ENCODE measurements around the gene KIF3A.

KIF3A gene

GRCh38 chr5:132770476-132771159 is 33.3 kb upstream of the KIF3A start:
- Mint-ChIP-seq H3K4me1 (peaks cover 41% of the 10 kb centered on the region), H3K27ac (peak overlapping the region; percentile 59 to 83 (median 63)), H3K4me3 (no peak overlapping the region), H3K36me3 (ENCODE audit: low read depth) (no peaks in the 10 kb centered on the region), H3K27me3 (ENCODE audit: low read depth) (no peaks in the 10 kb centered on the region), H3K9me3 (no peaks in the 10 kb centered on the region)
- TF ChIP-seq CTCF (IDR thresholded peaks at IDR 0.05; ENCODE audit: unreplicated experiment in 3 of 3): no peak

- Mint-ChIP-seq H3K27me3 (ENCODE audit: low read depth) (no peaks in the 10 kb centered on the region), H3K36me3 (ENCODE audit: low read depth) (peaks cover 7% of the 10 kb centered on the region), H3K27ac (no peak overlapping the region), H3K9me3 (no peaks in the 10 kb centered on the region), H3K4me3 (no peak overlapping the region), H3K4me1 (peaks cover 29% of the 10 kb centered on the region)
- no peak for TF ChIP-seq CTCF (IDR thresholded peaks at IDR 0.05; ENCODE audit: unreplicated experiment in 3 of 3)
Observed at GRCh38 chr5:132768485-132768868, 31.1 kb upstream of the KIF3A start.

GRCh38 chr5:132767150-132767549 is 29.8 kb upstream of the KIF3A start:
- Mint-ChIP-seq H3K4me3 (no peak overlapping the region), H3K4me1 (peaks cover 23% of the 10 kb centered on the region), H3K27me3 (ENCODE audit: low read depth) (no peaks in the 10 kb centered on the region), H3K27ac (peak overlapping the region in 1 of 3 experiments; percentile 85), H3K9me3 (no peaks in the 10 kb centered on the region), H3K36me3 (ENCODE audit: low read depth) (peaks cover 17% of the 10 kb centered on the region)
- no peak for TF ChIP-seq CTCF (IDR thresholded peaks at IDR 0.05; ENCODE audit: unreplicated experiment in 3 of 3)

GRCh38 chr5:132766806-132767055 is 29.4 kb upstream of the KIF3A start:
- Mint-ChIP-seq H3K4me3 (no peak overlapping the region), H3K9me3 (no peaks in the 10 kb centered on the region), H3K36me3 (ENCODE audit: low read depth) (peaks cover 17% of the 10 kb centered on the region), H3K27ac (no peak overlapping the region), H3K27me3 (ENCODE audit: low read depth) (no peaks in the 10 kb centered on the region), H3K4me1 (peaks cover 21% of the 10 kb centered on the region)
- TF ChIP-seq CTCF (IDR thresholded peaks at IDR 0.05; ENCODE audit: unreplicated experiment in 3 of 3): no peak

GRCh38 chr5:132766020-132766805 is 28.9 kb upstream of the KIF3A start:
- no peaks in the 10 kb centered on the region for H3K27me3 Mint-ChIP-seq (ENCODE audit: low read depth)
- peaks cover 17% of the 10 kb centered on the region for H3K4me1 Mint-ChIP-seq
- H3K9me3 Mint-ChIP-seq: no peaks in the 10 kb centered on the region
- peaks cover 21% of the 10 kb centered on the region for H3K36me3 Mint-ChIP-seq (ENCODE audit: low read depth)
- no peak overlapping the region for H3K27ac Mint-ChIP-seq
- TF ChIP-seq CTCF (IDR thresholded peaks at IDR 0.05; ENCODE audit: unreplicated experiment in 3 of 3): no peak
- no peak overlapping the region for H3K4me3 Mint-ChIP-seq
